Dendritic cell treated with granulocyte-macrophage colony-stimulating factor and Interleukin-4, amounts not matched to agents 40 ng/mL and 50 ng/mL, for 4 days (primary cell): Measurements from ENCODE around the gene TERT.

Experiments
- H3K27ac Mint-ChIP-seq: one replicate; pipeline ENCODE4 v1.8.0; 2022; ENCODE audit warnings: mild to moderate bottlenecking, mixed read lengths
- H3K27me3 Mint-ChIP-seq: one replicate; pipeline ENCODE4 v1.8.0; 2022; ENCODE audit warnings: mild to moderate bottlenecking, mixed read lengths
- H3K36me3 Mint-ChIP-seq: one replicate; pipeline ENCODE4 v1.8.0; 2022; ENCODE audit warnings: low read depth, mixed read lengths
- H3K4me1 Mint-ChIP-seq: one replicate; pipeline ENCODE4 v1.8.0; 2022; ENCODE audit warnings: low read depth, mixed read lengths
- H3K4me3 Mint-ChIP-seq: one replicate; pipeline ENCODE4 v1.8.0; 2022; ENCODE audit warnings: mild to moderate bottlenecking, moderate library complexity, mixed read lengths
- H3K9me3 Mint-ChIP-seq: one replicate; pipeline ENCODE4 v1.8.0; 2022; ENCODE audit warnings: mixed read lengths
- intact Hi-C: fragments of 100-400 bp; cut with micrococcal nuclease; formaldehyde crosslinking; loops from one replicate; pipeline ENCODE4 v1.15.0; 2022

The TERT gene

GRCh38 chr5:1265461-1266455 lies 29.1 kb downstream of the TERT start:
- H3K9me3 Mint-ChIP-seq, result peaks cover 24% of the 10 kb centered on the region
- no peak overlapping the region for H3K4me3 Mint-ChIP-seq
- H3K36me3 Mint-ChIP-seq, result no peaks in the 10 kb centered on the region
- H3K27me3 Mint-ChIP-seq, result no peaks in the 10 kb centered on the region
- H3K27ac Mint-ChIP-seq, result no peak overlapping the region
- H3K4me1 Mint-ChIP-seq, result no peaks in the 10 kb centered on the region
- intact Hi-C loops, result no loop called here

- H3K27me3 Mint-ChIP-seq, result no peaks in the 10 kb centered on the region
- H3K9me3 Mint-ChIP-seq, result peaks cover 24% of the 10 kb centered on the region
- H3K4me1 Mint-ChIP-seq, result no peaks in the 10 kb centered on the region
- H3K4me3 Mint-ChIP-seq, result no peak overlapping the region
- no peak overlapping the region for H3K27ac Mint-ChIP-seq
- H3K36me3 Mint-ChIP-seq, result no peaks in the 10 kb centered on the region
- intact Hi-C loops, result no loop called here
Measured at GRCh38 chr5:1265026-1265425, 29.8 kb downstream of the TERT start.

GRCh38 chr5:1264211-1264610 lies 30.7 kb downstream of the TERT start:
- no peaks in the 10 kb centered on the region for H3K27me3 Mint-ChIP-seq
- intact Hi-C loops, result no loop called here
- peaks cover 24% of the 10 kb centered on the region for H3K9me3 Mint-ChIP-seq
- H3K27ac Mint-ChIP-seq, result no peak overlapping the region
- no peaks in the 10 kb centered on the region for H3K4me1 Mint-ChIP-seq
- no peaks in the 10 kb centered on the region for H3K36me3 Mint-ChIP-seq
- no peak overlapping the region for H3K4me3 Mint-ChIP-seq

GRCh38 chr5:1262381-1262780 lies 32.5 kb downstream of the TERT start:
- Mint-ChIP-seq H3K4me1 (no peaks in the 10 kb centered on the region), H3K4me3 (no peak overlapping the region), H3K27me3 (no peaks in the 10 kb centered on the region), H3K27ac (no peak overlapping the region), H3K36me3 (no peaks in the 10 kb centered on the region), H3K9me3 (peaks cover 24% of the 10 kb centered on the region)
- intact Hi-C loops, result no loop called here

- Mint-ChIP-seq H3K27me3 (no peaks in the 10 kb centered on the region), H3K27ac (no peak overlapping the region), H3K9me3 (peaks cover 24% of the 10 kb centered on the region), H3K4me3 (no peak overlapping the region), H3K4me1 (no peaks in the 10 kb centered on the region), H3K36me3 (no peaks in the 10 kb centered on the region)
- intact Hi-C loops, result no loop called here
Measured at GRCh38 chr5:1261643-1262042, 33.2 kb downstream of the TERT start.

GRCh38 chr5:1259806-1260480 lies 34.9 kb downstream of the TERT start:
- intact Hi-C loops, result no loop called here
- Mint-ChIP-seq H3K4me1 (no peaks in the 10 kb centered on the region), H3K27ac (no peak overlapping the region), H3K4me3 (no peak overlapping the region), H3K36me3 (no peaks in the 10 kb centered on the region), H3K9me3 (peaks cover 24% of the 10 kb centered on the region), H3K27me3 (no peaks in the 10 kb centered on the region)

- H3K4me1 Mint-ChIP-seq, result no peaks in the 10 kb centered on the region
- intact Hi-C loops, result no loop called here
- H3K27ac Mint-ChIP-seq, result no peak overlapping the region
Measured at GRCh38 chr5:1257841-1258240, 37.0 kb downstream of the TERT start.

GRCh38 chr5:1257363-1257762 lies 37.5 kb downstream of the TERT start:
- Mint-ChIP-seq H3K4me3 (no peak overlapping the region), H3K36me3 (no peaks in the 10 kb centered on the region), H3K27me3 (no peaks in the 10 kb centered on the region), H3K27ac (no peak overlapping the region), H3K9me3 (peaks cover 8% of the 10 kb centered on the region), H3K4me1 (no peaks in the 10 kb centered on the region)
- intact Hi-C loops, result no loop called here

More at GRCh38 chr5:1257841-1258240, 37.0 kb downstream of the TERT start:
- H3K9me3 Mint-ChIP-seq, result peaks cover 13% of the 10 kb centered on the region
- H3K27me3 Mint-ChIP-seq, result no peaks in the 10 kb centered on the region
- no peaks in the 10 kb centered on the region for H3K36me3 Mint-ChIP-seq
- H3K4me3 Mint-ChIP-seq, result no peak overlapping the region

GRCh38 chr5:1256776-1257175 lies 38.1 kb downstream of the TERT start:
- no peaks in the 10 kb centered on the region for H3K27me3 Mint-ChIP-seq
- intact Hi-C loops, result no loop called here
- no peak overlapping the region for H3K27ac Mint-ChIP-seq
- peaks cover 3% of the 10 kb centered on the region for H3K9me3 Mint-ChIP-seq
- no peak overlapping the region for H3K4me3 Mint-ChIP-seq
- H3K36me3 Mint-ChIP-seq, result no peaks in the 10 kb centered on the region
- H3K4me1 Mint-ChIP-seq, result no peaks in the 10 kb centered on the region

GRCh38 chr5:1255081-1255561 lies 39.7 kb downstream of the TERT start:
- intact Hi-C loops, result no loop called here
- Mint-ChIP-seq H3K36me3 (no peaks in the 10 kb centered on the region), H3K27me3 (no peaks in the 10 kb centered on the region), H3K4me3 (no peak overlapping the region), H3K4me1 (no peaks in the 10 kb centered on the region), H3K9me3 (no peaks in the 10 kb centered on the region), H3K27ac (no peak overlapping the region)

- Mint-ChIP-seq H3K4me1 (no peaks in the 10 kb centered on the region), H3K27me3 (no peaks in the 10 kb centered on the region), H3K36me3 (no peaks in the 10 kb centered on the region), H3K27ac (no peak overlapping the region), H3K9me3 (no peaks in the 10 kb centered on the region), H3K4me3 (no peak overlapping the region)
- intact Hi-C loops, result no loop called here
Measured at GRCh38 chr5:1254196-1254595, 40.7 kb downstream of the TERT start.

GRCh38 chr5:1253456-1254105 lies 41.3 kb downstream of the TERT start:
- Mint-ChIP-seq H3K9me3 (no peaks in the 10 kb centered on the region), H3K4me3 (no peak overlapping the region), H3K27me3 (no peaks in the 10 kb centered on the region), H3K4me1 (no peaks in the 10 kb centered on the region), H3K36me3 (no peaks in the 10 kb centered on the region), H3K27ac (no peak overlapping the region)
- intact Hi-C loops, result no loop called here

- no peak overlapping the region for H3K27ac Mint-ChIP-seq
- intact Hi-C loops, result no loop called here
- no peak overlapping the region for H3K4me3 Mint-ChIP-seq
- no peaks in the 10 kb centered on the region for H3K4me1 Mint-ChIP-seq
- no peaks in the 10 kb centered on the region for H3K36me3 Mint-ChIP-seq
- H3K27me3 Mint-ChIP-seq, result no peaks in the 10 kb centered on the region
- no peaks in the 10 kb centered on the region for H3K9me3 Mint-ChIP-seq
Measured at GRCh38 chr5:1252681-1253080, 42.2 kb downstream of the TERT start.
